Liver (tissue), 9 donors: ENCODE measurements around the gene ABHD8. TPM values are rescaled to one million over a fixed set of nuclear protein-coding genes. Genes with fewer than 3 reads are reported as not detected.

ENCODE experiments used
- DNase-seq: peaks from one replicate; pipeline ENCODE4 v3.0.0-alpha.2; 2017; ENCODE audit warnings: low spot score
- H3K27ac ChIP-seq, 2 donors: one replicate each; pipeline ENCODE4 v1.7.0; 2013; ENCODE audit warnings: inconsistent platforms in 2 of 2, low read length in 2 of 2, control low read depth in 1 of 2, low read depth in 1 of 2, mild to moderate bottlenecking in 1 of 2
- H3K27me3 ChIP-seq, 4 donors: one replicate each; pipeline versions ENCODE4 v1.6.1 to v1.7.0; 2013; ENCODE audit warnings: low read length in 3 of 4, inconsistent platforms in 1 of 4, mild to moderate bottlenecking in 1 of 4, moderate library complexity in 1 of 4; ENCODE audit not compliant: control insufficient read depth in 4 of 4, insufficient read depth in 4 of 4
- H3K36me3 ChIP-seq, 4 donors: one replicate each; pipeline versions ENCODE4 v1.6.1 to v1.7.0; 2013; ENCODE audit warnings: low read length in 3 of 4, mild to moderate bottlenecking in 3 of 4, low read depth in 1 of 4, moderate library complexity in 1 of 4; ENCODE audit not compliant: control insufficient read depth in 4 of 4, insufficient read depth in 3 of 4
- H3K4me1 ChIP-seq, 4 donors: one replicate each; pipeline versions ENCODE4 v1.6.1 to v1.7.0; 2013; ENCODE audit warnings: low read length in 3 of 4, mild to moderate bottlenecking in 3 of 4, moderate library complexity in 1 of 4; ENCODE audit not compliant: control insufficient read depth in 4 of 4, insufficient read depth in 4 of 4
- H3K4me3 ChIP-seq, 3 donors: one replicate each; pipeline versions ENCODE4 v1.6.1 to v1.7.0; 2013; ENCODE audit warnings: low read length in 3 of 3, control low read depth in 1 of 3, low read depth in 1 of 3, mild to moderate bottlenecking in 1 of 3
- H3K9ac ChIP-seq, 2 donors: one replicate each; pipeline ENCODE4 v1.7.0; 2013; ENCODE audit warnings: low read length in 2 of 2, mild to moderate bottlenecking in 2 of 2, moderate library complexity in 2 of 2, control low read depth in 1 of 2, low read depth in 1 of 2
- H3K9me3 ChIP-seq, 4 donors: one replicate each; pipeline versions ENCODE4 v1.6.1 to v1.7.0; 2013; ENCODE audit warnings: low read length in 3 of 4; ENCODE audit not compliant: control insufficient read depth in 4 of 4
- ATF3 ChIP-seq: IDR thresholded peaks from 2 replicates; pipeline ENCODE4 v1.6.1; 2016; ENCODE audit warnings: antibody characterized with exemption
- CTCF ChIP-seq: fragments of 150-350 bp; IDR thresholded peaks from 2 replicates; pipeline ENCODE4 v1.5.1; 2017; ENCODE audit warnings: improper control_type of control experiment, low read depth, low read length; ENCODE audit not compliant: missing input control
- EGR1 ChIP-seq, 2 donors: IDR thresholded peaks; 2 replicates each; pipeline ENCODE4 v1.6.1; 2016 to 2018; ENCODE audit warnings: antibody characterized with exemption in 2 of 2, low read depth in 2 of 2
- FOXA1 ChIP-seq: IDR thresholded peaks from 2 replicates; pipeline ENCODE4 v1.6.1; 2016; ENCODE audit warnings: antibody characterized with exemption
- GABPA ChIP-seq, 2 donors: IDR thresholded peaks in 1 of 2; conservative IDR thresholded peaks in 1 of 2; 2 replicates each; pipeline ENCODE4 v1.6.1; 2016; ENCODE audit warnings: antibody characterized with exemption in 2 of 2, mild to moderate bottlenecking in 1 of 2, moderate library complexity in 1 of 2
- HNF4A ChIP-seq, 2 donors: conservative IDR thresholded peaks; 2 replicates each; pipeline ENCODE4 v1.6.1; 2016; ENCODE audit warnings: antibody characterized with exemption in 2 of 2, mild to moderate bottlenecking in 2 of 2
- HNF4G ChIP-seq: IDR thresholded peaks from 2 replicates; pipeline ENCODE4 v1.6.1; 2016; ENCODE audit warnings: antibody characterized with exemption
- JUND ChIP-seq, 2 donors: IDR thresholded peaks; 2 replicates each; pipeline ENCODE4 v1.6.1; 2016; ENCODE audit warnings: antibody characterized with exemption in 2 of 2
- NR2F2 ChIP-seq: IDR thresholded peaks from 2 replicates; pipeline ENCODE4 v1.6.1; 2016; ENCODE audit warnings: antibody characterized with exemption
- RAD21 ChIP-seq, 2 donors: IDR thresholded peaks; 2 replicates each; pipeline ENCODE4 v1.6.1; 2016; ENCODE audit warnings: antibody characterized with exemption in 2 of 2, mild to moderate bottlenecking in 2 of 2
- REST ChIP-seq: IDR thresholded peaks from 2 replicates; pipeline ENCODE4 v1.6.1; 2016; ENCODE audit warnings: antibody characterized with exemption, mild to moderate bottlenecking
- RXRA ChIP-seq, 2 donors: IDR thresholded peaks; 2 replicates each; pipeline ENCODE4 v1.6.1; 2017 to 2018; ENCODE audit warnings: antibody characterized with exemption in 2 of 2, mild to moderate bottlenecking in 1 of 2
- SP1 ChIP-seq: IDR thresholded peaks from 2 replicates; pipeline ENCODE4 v1.6.1; 2018; ENCODE audit warnings: antibody characterized with exemption, mild to moderate bottlenecking
- TAF1 ChIP-seq: conservative IDR thresholded peaks from 2 replicates; pipeline ENCODE4 v1.6.1; 2016; ENCODE audit warnings: antibody characterized with exemption, mild to moderate bottlenecking
- YY1 ChIP-seq: IDR thresholded peaks from 2 replicates; pipeline ENCODE4 v1.6.1; 2016; ENCODE audit warnings: antibody characterized with exemption, mild to moderate bottlenecking
- ZBTB33 ChIP-seq: IDR thresholded peaks from 2 replicates; pipeline ENCODE4 v1.6.1; 2016; ENCODE audit warnings: antibody characterized with exemption
- WGBS: extraction: QIAGEN DNeasy Blood & Tissue Kit; methylation state at CpG from one replicate; pipeline ENCODE4 v1.1.7; 2013; 5-methylcytosine and 5-hydroxymethylcytosine counted together
- polyA plus RNA-seq, 2 donors: library from polyadenylated mRNA; stranded (reverse) in 1 of 2; unstranded in 1 of 2; fragments of 200-250 nt in 1 of 2; fragments of >200 nt in 1 of 2; fragmentation: Nextera tagmentation in 1 of 2; extraction: Ambion mirVana in 1 of 2; gene quantifications; one replicate each; pipeline versions ENCODE4 v1.2.1 to v1.2.3, GENCODE V29; 2013 to 2015
- total RNA-seq, 2 donors: library from RNA; depleted of rRNA; stranded (reverse); fragments of >200 nt; gene quantifications; one replicate each; pipeline ENCODE4 v1.2.3, GENCODE V29; 2014
- donor health status: healthy.
- donor health status: healthy.
- donor health status: healthy.
- donor health status: healthy.
- donor health status: healthy.

Gene ABHD8
- total and polyA plus RNA-seq, 4 donors: 6.3 to 26.9 (median 14.4) TPM

- Histone ChIP-seq H3K9me3 (no peaks in the 10 kb centered on the region), H3K27me3 (no peaks in the 10 kb centered on the region), H3K9ac (no peak overlapping the region), H3K36me3 (no peaks in the 10 kb centered on the region), H3K4me3 (no peak overlapping the region), H3K4me1 (no peaks in the 10 kb centered on the region), H3K27ac (no peak overlapping the region)
- 53% methylated on average over 14 of the region's 14 CpGs for WGBS
- TF ChIP-seq NR2F2 (peak; percentile 93), RXRA (IDR thresholded peaks at IDR 0.05) (no peak), TAF1 (no peak)
- no peak for DNase-seq
Measured at GRCh38 chr19:17352608-17353280, 49.5 kb upstream of the ABHD8 start.

- TF ChIP-seq NR2F2 (no peak), ZBTB33 (no peak), ATF3 (no peak), REST (no peak), SP1 (no peak), GABPA (IDR thresholded peaks at IDR 0.05 in 1 of 2, conservative IDR thresholded peaks at IDR 0.05 in 1 of 2) (no peak), RAD21 (IDR thresholded peaks at IDR 0.05) (no peak), JUND (IDR thresholded peaks at IDR 0.05) (no peak), TAF1 (no peak), CTCF (no peak), FOXA1 (no peak), HNF4A (conservative IDR thresholded peaks at IDR 0.05) (no peak), RXRA (IDR thresholded peaks at IDR 0.05) (no peak), HNF4G (no peak), YY1 (no peak), EGR1 (IDR thresholded peaks at IDR 0.05; ENCODE audit: low read depth in 2 of 2) (no peak)
- no peak for DNase-seq
- no peaks in the 10 kb centered on the region for H3K9me3 ChIP-seq
- H3K4me1 ChIP-seq: no peaks in the 10 kb centered on the region
- no peaks in the 10 kb centered on the region for H3K36me3 ChIP-seq
- no peaks in the 10 kb centered on the region for H3K27me3 ChIP-seq
- H3K9ac ChIP-seq: no peak overlapping the region
- WGBS: 88% methylated on average over 45 of the region's 45 CpGs
- H3K4me3 ChIP-seq: no peak overlapping the region
- no peak overlapping the region for H3K27ac ChIP-seq
Measured at GRCh38 chr19:17351815-17352435, 48.7 kb upstream of the ABHD8 start.
